Testis (tissue), 2 donors: ENCODE results near the gene ILDR1.

ENCODE experiments used
- CTCF ChIP-seq, 3 experiments: fragments of 450-650 bp in 2 of 3; fragments of 200-600 bp in 1 of 3; sonication (generic) in 1 of 3; IDR thresholded peaks; one replicate each; pipeline ENCODE4 v1.5.1; 2016 to 2019; ENCODE audit warnings: antibody characterized with exemption in 3 of 3, mild to moderate bottlenecking in 2 of 3, moderate library complexity in 1 of 3
- POLR2A ChIP-seq: fragments of 450-650 bp; IDR thresholded peaks from one replicate; pipeline ENCODE4 v1.6.1; 2017; ENCODE audit warnings: antibody characterized with exemption, mild to moderate bottlenecking, moderate library complexity

DNA sequence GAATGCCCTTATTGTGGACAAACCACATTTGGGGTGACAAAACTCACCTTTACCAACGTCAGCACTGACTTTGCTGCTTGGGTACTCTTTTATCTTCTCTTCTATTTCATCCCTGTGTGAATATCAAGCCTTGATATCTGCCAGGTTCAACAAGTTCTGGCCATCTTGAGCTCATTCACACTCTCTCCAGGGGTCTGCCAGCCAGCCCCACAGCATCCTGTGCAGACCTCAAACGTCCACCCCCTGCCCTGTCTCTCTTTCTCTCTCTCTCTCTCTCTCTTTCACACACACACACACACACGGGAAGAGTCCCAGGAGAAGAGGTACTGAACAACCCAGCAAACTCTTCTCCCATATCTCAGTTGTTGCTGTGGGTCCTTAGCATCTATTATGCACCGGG lies 10.7 kb downstream of the ILDR1 start:
- TF ChIP-seq CTCF (IDR thresholded peaks at IDR 0.05) (no peak), POLR2A (no peak)
